CD4-positive, alpha-beta T cell treated with Interleukin-21 for 1 hour (primary cell): ENCODE data around the gene NME3.

ENCODE experiments used
- DNase-seq: peaks from one replicate; pipeline ENCODE4 v3.0.0-alpha.2; 2020

Gene NME3

DNA sequence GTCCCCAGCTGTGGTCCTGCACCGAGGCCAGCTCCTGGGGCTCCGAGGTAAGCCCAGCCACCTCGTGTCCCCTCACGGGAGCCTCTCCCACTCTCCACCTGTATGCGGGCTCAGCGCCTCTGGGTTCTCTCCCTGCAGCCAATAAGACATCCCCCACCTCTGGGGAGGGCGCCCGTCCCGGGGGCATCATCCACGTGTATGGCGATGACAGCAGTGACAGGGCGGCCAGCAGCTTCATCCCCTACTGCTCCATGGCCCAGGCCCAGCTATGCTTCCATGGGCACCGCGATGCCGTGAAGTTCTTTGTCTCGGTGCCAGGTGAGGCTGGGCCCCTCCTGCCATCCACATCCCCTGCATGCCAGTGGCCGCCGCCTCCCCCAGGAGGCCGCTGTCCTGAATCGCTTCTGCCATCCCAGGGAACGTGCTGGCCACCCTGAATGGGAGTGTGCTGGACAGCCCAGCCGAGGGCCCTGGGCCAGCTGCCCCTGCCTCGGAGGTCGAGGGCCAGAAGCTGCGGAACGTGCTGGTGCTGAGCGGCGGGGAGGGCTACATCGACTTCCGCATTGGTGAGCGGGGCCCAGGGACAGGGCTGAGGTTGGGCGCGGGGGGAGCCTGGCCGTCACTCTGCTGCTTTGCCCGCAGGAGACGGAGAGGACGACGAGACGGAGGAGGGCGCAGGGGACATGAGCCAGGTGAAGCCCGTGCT is 3.1 kb downstream of the NME3 start:
- no peak for DNase-seq

DNA sequence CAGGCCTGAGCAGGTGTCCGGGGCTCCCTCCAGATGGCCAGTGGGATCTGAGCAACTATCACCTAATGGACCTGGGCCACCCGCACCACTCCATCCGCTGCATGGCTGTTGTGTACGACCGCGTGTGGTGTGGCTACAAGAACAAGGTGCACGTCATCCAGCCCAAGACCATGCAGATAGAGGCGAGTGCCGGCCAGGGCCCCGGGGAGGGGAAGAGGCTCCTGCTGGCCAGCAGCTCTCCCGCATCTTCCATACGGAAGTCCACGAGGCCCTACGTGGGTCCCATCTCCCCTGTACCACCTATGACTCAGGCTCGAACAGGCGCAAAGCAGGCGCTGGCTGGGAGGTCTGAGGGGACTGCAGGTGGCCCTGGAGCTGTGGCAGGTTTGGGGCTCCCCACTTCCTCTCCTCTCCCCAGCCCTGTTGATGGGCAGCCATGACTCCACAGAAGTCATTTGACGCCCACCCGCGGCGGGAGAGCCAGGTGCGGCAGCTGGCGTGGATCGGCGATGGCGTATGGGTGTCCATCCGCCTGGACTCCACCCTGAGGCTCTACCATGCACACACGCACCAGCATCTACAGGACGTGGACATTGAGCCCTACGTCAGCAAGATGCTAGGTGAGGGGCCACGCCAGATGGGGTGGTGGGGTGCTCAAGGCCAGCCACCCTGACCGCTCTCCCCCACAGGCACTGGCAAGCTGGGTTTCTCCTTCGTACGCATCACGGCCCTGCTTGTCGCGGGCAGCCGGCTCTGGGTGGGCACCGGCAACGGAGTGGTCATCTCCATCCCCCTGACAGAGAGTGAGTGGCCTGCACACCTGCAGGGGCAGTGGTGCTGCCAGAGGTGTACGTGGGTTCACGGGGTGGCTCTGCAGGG is 4.0 kb downstream of the NME3 start:
- DNase-seq, result no peak

DNA sequence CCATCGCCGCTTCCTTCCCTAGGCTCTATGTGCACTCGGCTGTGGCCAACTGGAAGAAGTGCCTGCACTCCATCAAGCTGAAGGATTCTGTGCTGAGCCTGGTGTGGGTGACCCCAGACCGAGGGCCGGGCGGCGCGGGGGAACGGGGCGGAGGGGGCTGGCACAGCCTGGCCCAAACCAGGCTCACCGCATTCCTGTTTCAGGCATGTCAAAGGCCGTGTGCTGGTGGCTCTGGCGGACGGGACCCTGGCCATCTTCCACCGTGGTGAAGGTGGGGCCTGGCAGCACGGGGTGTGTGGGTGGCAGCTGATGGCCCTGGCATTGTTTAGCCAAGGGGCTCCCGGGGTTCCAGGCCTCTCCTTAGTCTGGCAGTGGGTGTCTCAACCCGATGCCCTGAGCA is 4.6 kb downstream of the NME3 start:
- DNase-seq, result no peak

DNA sequence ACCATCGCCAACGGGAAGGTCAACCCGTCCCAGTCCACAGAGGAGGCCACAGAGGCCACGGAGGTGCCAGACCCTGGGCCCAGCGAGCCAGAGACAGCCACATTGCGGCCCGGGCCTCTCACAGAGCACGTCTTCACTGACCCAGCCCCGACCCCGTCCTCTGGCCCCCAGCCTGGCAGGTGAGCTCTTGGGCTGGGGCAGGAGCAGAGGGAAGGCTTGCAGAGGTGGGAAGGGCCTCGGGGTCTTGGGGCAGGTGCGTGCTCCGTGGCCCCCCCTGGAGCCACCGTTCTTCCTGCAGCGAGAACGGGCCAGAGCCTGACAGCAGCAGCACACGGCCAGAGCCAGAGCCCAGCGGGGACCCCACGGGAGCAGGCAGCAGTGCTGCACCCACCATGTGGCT is 5.1 kb downstream of the NME3 start:
- no peak for DNase-seq

DNA sequence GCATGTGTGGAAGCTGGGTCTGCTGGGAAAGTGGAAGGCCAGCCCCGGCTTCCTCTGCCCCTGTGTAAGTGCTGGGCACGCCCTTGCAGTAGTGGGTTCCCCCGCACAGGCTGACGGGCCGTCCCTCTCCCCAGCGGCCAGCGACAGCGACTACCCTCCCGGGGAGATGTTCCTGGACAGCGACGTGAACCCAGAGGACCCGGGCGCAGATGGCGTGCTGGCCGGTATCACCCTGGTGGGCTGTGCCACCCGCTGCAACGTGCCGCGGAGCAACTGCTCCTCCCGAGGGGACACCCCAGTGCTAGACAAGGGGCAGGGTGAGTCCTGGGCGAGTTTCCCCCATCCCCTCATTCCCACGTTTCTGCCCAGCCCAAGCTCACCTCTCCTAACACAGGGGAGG is 5.5 kb downstream of the NME3 start:
- no peak for DNase-seq

DNA sequence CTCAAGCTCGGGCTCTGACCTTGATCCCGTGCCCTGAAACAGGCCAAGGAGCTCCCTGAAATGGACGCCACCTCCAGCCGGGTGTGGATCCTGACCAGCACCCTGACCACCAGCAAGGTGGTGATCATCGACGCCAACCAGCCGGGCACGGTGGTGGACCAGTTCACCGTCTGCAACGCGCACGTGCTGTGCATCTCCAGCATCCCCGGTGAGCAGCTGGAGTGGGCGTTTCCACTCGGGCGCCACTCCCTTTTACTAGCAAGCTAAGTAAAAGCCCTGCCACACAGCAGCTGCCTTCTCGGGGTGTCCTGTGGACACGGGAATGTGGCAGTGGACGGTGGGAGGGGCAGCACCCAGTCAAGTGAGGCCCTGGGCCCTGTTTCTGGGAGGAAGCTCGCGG is 6.4 kb downstream of the NME3 start:
- no peak for DNase-seq

DNA sequence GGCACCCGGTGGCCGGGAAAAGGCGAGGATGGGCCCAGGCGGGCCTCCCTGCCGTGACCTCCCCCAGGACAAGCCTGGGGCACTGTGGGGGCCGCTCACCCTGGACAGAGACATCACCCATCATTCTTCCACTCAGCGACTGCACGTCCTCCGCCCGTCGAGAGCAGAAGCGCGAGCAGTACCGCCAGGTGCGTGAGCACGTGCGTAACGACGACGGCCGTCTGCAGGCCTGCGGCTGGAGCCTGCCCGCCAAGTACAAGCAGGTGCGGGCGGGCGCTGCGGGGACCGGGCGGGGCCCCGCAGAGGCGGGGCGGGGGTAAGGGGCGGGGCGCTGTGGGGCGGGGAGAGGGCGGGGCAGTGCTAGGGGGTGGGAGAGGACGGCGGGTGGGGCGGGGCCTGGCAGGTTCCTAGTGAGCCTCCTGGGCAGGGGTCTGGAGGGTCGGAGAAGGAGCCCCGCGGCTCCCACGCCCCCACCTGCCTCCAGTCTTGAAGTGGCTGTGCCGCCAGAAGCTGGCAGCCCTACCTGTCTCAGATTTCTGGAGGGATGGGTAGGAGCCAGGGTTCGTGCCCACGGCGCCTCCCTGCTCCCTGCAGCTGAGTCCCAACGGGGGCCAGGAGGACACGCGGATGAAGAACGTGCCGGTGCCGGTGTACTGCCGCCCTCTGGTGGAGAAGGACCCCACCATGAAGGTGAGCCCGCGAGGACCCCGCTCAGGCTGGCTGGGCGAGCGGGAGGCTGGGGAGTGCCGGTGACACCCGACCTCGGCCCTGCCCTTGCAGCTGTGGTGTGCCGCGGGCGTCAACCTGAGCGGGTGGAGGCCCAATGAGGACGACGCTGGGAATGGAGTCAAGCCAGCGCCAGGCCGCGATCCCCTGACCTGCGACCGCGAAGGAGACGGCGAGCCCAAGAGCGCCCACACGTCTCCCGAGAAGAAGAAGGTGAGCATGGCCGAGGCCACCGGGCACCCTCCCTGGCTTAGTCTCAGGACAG is 7.5 kb downstream of the NME3 start:
- peak; percentile 8 for DNase-seq

DNA sequence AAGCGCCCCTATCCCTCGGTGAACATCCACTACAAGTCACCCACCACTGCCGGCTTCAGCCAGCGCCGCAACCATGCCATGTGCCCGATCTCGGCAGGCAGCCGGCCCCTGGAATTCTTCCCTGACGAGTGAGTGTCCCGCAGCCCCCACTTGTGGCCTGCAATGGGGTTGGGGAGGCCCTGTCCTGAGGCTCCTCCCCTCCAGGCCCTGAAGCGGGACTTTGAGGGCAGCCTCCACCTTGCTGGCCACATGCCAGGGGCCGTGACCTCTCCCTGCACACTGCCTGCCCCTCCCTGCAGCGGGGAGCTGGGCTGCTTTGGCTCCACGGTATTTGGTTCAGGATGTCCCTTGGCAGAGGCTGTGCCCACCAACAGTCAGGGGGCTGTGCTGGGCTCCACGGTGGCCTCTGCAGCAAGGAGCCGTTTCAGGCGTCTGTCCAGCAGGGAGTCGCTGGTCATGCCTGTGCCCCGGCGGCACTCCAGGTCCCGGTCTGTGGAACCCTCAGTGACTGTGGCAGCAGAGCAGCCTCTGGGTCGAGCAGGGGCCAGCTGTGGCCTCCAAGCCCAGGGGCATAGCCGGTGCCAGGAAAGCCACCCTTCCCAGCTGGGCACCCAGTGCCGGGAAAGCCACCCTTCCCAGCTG is 8.3 kb downstream of the NME3 start:
- DNase-seq, result no peak

DNA sequence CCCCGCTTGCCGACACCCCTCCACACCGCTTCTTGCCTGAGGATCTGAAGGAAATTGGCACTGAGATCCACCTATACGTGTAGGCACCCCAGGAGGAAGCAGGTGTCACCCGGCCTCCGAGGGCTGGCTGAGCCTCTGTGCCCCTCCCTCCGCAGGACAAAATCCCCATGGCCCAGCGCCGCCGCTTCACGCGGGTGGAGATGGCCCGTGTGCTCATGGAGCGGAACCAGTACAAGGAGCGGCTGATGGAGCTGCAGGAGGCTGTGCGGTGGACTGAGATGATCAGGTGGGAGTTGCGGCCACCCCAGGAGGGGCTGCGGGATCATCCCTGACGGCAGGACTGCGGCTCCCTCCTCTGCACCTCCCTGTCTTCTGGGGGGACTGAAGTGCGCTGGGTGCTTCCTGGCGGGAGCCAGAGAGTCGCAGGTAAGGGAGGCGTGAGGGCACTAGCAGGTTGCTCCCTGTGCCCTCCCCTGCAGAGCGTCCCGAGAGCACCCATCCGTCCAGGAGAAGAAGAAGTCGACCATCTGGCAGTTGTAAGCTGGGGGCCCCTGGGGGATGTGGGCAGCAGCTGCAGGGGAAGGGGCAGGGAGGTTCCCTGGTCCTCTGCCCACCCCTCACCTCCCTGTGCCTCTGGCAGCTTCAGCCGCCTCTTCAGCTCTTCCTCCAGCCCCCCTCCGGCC is 9.0 kb downstream of the NME3 start:
- DNase-seq, result no peak

DNA sequence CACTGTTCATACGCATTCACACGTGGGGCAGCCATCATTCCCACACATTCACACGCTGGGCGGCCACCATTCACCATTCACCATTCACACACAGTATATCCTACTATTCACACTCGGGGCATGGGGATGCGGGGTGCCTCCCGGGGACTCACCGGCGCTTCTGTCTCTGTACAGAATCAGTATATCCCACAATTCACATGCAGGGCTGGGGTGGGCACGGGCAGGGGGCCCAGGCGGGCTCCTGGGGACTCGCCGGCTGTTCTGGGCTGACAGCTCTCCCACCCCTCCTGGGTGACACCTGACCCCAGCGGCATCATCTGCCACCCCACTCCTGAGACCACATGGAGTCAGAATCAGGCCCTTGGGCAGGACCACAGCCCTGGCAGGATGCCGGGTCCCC is 9.6 kb downstream of the NME3 start:
- no peak for DNase-seq

DNA sequence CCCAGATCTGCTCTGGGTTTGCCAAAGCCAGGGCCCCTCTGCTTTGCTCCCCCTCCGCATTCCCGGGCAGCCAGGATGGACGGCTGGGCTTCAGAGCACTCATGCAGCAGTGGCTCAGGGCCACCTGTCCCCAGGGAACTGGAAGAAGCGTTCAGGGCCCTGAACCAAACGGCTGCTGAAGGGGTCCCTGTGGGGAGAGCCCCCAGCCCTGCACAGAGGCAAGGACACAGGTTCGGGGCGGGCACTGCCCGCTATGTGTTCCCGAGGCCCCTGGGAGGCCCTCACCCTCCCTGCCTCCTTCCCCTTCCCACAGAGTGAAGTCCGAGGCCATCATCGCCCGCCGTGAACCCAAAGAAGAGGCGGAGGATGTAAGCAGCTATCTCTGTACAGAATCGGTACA is 10.4 kb downstream of the NME3 start:
- DNase-seq, result no peak

DNA sequence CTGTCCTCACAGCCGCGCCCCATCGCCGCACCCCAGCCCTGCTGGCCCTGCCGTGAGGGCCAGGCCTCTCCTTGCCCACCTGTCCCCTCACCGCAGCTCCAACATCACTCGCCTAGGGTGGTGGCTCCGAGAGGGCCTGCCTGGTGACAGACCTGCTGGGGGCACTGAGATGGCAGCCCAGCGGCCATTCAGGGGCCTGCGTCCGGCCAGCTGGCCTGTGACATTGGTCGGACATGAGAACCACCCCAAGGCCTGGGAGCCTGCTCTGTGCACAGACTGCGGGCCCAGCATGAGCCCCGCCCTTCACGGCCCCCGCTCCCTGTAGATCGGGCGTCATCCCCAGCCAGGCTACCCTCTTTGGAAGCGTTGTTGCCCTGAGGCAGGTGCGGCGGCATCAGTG is 11.8 kb downstream of the NME3 start:
- DNase-seq, result no peak

DNA sequence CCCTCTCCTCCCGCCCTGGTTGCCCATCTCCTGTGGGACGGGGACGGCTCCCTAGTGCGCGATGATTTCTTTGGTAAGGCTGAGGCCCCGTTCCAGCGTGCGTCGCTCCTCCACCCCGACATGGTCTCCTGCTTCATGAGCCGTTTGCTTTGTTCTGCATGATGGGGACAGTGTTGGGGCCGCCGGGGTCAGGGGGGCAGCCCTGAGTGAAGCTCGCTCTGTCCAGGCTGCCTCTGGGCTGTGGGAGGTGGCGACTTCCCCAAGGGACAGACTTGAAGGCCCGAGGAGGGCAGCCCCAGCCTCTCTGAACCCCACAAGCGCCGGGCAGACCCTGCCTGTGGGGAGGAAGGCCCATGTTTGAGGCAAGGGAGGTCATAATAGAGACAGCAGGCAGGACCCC is 12.4 kb downstream of the NME3 start:
- no peak for DNase-seq

DNA sequence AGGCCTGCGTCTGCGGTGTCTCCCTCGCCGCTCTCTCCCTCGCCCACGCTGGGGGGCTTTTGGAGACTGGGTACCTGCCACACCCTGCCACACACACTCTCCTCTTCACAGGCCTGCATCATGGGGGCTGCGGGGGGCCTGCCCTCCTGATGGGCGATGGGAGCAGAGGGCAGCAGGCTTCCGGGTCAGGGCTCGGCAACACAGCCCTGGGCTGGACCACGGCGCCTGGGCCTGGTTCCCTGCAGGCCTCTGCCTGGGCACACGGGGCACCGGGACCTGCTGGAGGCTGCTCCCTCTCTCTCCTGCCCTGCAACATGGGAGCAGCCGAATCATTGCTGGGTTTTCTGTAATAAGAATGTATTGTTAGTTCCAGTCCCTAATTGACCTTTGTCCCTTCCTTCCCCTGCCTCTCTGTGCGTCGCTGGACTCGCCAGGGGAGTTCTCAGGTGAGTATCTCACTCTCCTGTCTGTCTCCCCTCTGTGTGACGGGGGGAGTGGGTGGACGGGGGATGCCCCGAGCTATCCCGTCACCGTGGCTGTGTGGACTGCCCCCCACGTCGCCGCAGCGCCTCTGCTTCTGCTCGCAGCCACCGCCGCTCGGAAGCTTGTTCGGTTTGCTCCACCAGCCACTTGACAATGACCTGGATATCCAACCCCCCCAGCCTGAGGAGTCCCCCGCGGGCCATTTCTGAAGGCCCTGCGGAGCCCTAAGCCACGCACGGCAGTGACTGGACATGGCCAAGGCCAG is 13.5 kb downstream of the NME3 start:
- DNase-seq, result no peak

DNA sequence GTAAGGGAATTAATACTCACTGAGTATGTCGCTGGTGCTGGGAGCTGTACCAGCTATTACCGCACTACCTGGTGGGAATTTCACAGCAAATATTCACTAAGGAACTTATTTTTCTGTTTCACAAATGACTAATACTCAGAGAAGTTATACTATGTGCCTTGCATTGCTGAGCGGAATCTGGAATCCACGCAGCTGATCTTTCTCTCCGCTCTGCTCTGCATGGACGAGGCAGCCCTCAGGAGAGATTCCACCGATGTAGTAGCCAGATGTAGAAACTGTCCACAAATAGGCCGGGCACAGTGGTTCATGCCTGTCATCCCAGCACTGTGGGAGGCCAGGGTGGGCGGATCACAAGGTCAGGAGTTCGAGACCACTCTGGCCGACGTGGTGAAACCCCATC is 17.1 kb downstream of the NME3 start:
- no peak for DNase-seq

DNA sequence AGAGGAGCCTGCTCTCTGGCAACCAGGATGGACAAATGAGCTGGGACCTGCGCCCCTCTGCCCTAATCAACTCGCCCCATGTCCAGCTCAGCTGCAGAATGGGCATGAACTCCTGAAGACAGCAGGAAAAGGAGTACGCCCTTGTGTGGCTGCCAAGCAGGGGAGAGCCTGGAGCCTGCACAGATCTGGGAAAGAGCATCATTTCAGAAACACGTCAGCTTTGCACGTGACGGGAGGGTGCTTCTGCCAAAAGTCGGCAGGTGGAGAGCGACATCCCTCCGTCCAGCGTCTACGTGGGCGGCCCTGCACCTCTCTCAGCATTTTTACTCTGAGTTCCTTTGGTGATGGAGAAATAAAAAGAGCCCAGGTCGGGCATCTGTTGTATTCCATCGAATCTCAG is 18.5 kb downstream of the NME3 start:
- no peak for DNase-seq

DNA sequence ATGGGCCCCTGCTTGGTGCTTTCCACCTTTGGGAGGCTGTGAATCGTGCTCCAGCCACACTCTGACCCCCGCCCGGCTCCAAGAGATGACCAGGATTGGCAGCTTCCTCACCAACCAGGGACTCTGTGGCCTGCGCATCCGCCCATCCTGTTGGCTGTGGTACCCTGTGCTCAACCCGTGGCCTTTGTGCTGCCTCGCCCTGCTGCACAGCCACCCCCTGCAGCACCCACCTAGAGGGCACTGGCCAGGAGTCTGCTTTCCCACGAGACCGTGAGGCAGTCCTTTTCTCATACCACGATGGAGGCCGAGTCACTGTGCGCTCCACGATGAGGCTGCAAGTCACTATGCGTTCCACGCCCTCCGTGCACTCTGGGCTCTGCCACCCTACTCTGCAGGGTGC is 19.4 kb downstream of the NME3 start:
- no peak for DNase-seq

DNA sequence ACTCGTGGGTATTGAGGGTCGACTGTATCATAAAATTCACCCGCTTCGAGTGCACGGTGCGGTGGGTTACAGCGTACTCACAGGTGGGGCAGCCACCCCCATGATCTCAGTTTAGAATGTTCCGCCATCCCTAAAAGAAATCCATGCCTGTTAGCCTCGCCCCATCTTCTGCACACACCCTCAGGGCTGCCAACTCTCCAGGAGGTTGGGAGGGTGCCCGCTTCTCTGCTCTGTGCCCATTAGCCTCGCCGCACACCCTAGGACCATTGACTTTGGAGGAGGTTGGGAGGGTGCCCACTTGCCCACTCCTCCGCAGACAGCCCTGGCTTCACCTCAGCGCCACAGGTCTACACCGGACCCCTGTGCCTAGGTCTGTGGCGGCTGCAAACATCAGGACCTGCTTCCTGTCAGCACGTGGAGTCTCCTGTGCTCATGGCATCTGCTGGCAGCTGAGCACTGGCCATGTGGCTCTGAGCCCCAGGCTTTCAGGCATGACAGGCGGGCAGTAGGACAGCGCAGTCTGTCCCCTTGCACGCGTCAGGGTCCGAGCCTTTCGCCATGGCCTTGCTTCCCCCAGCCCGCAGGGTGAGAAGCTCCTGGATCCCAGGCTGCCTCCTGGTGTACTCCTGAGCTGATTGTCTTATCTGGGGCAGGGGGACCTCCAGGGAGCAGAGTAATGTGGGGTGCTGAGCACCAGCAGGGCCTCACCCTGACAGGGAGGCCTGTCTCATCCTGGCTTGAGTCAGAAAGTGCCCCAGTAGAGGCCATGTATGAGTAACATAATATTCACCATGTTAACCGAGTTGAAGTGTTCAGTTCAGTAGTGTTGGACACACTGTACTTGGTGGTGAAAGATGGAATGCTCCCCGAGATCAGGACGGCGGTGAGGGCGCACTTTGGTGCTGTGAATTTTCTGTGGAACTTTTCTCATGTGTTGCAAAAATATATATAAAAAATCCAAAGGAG is 21.9 kb downstream of the NME3 start:
- DNase-seq, result no peak

DNA sequence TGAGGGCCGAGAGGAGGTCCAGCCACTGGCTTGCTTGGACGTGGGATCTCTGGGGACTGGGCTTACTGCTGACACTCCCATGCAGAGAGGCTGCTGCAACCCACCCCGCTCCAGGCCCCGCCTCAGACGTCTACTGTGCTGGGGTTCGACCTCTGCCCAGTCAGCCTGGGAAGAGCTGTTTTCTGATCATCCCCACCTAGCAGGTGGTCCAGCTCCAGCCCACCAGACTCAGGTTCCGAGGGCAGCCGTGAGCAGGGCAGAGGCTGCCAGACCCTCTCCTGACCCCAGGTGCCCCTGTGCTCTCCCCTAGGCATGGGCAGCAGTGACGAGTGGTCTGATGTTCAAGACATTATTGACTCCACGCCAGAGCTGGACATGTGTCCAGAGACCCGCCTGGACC is 23.4 kb downstream of the NME3 start:
- no peak for DNase-seq

DNA sequence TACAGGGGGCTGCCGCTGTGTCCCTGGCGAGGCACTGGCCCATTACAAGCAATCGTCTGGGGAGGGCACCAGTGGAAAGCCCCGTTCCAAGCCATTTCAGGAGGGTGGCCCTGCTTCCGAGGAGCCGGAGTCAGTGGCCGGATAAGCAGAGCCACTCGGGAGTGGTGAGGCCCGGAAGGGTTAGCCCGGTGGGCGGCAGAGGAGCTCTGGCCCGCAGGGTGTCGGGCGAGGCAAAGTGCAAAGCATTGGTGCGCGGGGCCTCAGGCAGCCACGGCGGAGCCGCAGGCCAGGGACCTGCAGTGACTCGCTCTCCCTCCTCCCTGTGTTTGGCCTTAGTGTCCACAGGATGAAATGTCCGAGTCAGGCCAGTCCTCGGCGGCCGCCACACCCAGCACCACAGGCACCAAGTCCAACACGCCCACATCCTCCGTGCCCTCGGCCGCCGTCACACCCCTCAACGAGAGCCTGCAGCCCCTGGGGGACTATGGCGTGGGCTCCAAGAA is 24.6 kb downstream of the NME3 start:
- no peak for DNase-seq
